ENCODE data around the gene LTB4R. TPM values are rescaled to one million over a fixed set of nuclear protein-coding genes. Genes with fewer than 3 reads are reported as not detected.

Gene LTB4R
- total RNA-seq, 4 donors from 2014 or later = 83.1 to 137 (median 117) TPM

DNA sequence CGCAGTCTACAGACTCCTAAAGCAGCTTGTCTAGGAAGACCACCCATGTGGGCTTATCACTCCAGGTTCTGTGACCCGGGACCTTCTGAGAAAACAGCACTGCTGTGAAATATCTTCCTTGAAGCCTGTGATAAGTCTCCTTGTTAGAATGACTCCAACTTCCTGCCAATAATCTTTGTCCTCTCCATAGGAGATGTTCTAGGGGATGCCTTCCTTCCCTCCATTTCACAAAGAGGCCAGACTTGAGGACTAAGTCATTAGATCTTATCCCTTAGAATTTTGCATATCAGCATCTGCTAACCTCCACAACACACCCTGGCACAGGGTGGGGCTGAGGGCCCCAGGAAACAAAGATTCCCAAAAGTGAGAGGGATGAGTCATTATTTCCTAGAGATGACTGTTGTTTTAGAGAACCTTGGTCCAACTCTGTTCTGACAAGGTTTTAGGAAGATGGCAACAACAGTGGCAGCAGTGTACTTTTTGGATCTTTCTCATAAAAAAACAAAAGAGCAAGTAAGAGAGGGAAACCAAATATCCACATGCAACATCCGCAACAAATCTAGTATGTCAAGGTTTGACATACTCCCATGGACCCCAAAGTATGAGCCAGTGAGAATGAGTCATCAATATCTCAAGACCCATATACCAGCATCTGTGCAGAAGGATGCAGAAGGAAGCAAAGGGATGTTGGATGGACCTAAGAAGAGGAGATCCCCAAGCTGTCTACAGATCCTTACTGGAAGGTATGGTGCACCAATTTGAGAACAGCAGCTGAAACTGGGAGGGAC lies 6.0 kb downstream of the LTB4R start:
- Histone ChIP-seq H3K36me3 (no peaks in the 10 kb centered on the region), H3K27me3 (no peaks in the 10 kb centered on the region), H3K4me1 (peaks cover 49% of the 10 kb centered on the region), H3K27ac (no peak overlapping the region), H3K9me3 (no peaks in the 10 kb centered on the region), H3K4me3 (no peak overlapping the region)
- TF ChIP-seq POLR2A (IDR thresholded peaks at IDR 0.05) = no peak
- TF ChIP-seq POLR2AphosphoS5 (IDR thresholded peaks at IDR 0.05) = no peak
- TF ChIP-seq EP300 (IDR thresholded peaks at IDR 0.05) = no peak
- TF ChIP-seq, protein P1, sequence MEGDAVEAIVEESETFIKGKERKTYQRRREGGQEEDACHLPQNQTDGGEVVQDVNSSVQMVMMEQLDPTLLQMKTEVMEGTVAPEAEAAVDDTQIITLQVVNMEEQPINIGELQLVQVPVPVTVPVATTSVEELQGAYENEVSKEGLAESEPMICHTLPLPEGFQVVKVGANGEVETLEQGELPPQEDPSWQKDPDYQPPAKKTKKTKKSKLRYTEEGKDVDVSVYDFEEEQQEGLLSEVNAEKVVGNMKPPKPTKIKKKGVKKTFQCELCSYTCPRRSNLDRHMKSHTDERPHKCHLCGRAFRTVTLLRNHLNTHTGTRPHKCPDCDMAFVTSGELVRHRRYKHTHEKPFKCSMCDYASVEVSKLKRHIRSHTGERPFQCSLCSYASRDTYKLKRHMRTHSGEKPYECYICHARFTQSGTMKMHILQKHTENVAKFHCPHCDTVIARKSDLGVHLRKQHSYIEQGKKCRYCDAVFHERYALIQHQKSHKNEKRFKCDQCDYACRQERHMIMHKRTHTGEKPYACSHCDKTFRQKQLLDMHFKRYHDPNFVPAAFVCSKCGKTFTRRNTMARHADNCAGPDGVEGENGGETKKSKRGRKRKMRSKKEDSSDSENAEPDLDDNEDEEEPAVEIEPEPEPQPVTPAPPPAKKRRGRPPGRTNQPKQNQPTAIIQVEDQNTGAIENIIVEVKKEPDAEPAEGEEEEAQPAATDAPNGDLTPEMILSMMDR (IDR thresholded peaks at IDR 0.05) = no peak
- 63% methylated on average over 3 of the region's 3 CpGs for WGBS
- DNase-seq (ENCODE audit: low spot score in 2 of 2) = no peak

DNA sequence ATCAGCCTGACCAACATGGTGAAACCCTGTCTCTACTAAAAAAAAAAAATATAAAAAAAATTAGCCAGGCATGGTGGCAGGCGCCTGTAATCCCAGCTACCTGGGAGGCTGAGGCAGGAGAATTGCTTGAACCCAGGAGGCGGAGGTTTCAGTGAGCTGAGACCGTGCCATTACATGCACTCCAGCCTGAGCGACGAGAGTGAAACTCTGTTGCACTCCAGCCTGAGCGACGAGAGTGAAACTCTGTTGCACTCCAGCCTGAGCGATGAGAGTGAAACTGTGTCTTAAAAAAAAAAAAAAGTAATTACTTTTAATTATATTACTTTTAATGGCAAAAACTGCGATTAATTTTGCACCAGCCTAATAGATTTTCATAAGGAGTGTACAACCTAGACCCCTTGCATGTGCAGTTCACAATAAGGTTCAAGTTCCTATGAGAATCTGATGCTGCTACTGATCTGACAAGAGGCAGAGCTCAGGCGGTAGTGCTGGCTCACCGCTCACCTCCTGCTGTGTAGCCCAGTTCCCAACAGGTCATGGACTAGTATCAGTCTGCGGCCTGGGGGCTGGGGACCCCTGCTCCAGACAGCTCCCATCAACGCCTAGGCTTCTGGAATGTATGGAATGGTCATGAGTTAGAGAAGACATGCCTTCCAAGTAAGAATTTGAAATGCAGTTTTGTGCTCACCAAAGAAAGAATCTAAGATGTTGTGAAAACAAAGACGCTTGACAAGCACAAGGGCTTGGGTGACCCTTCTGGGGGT lies 10.1 kb downstream of the LTB4R start:
- Histone ChIP-seq H3K27ac (no peak overlapping the region), H3K27me3 (no peaks in the 10 kb centered on the region), H3K4me3 (no peak overlapping the region), H3K36me3 (no peaks in the 10 kb centered on the region), H3K9me3 (no peaks in the 10 kb centered on the region), H3K4me1 (peaks cover 9% of the 10 kb centered on the region)
- TF ChIP-seq EP300 (IDR thresholded peaks at IDR 0.05) (no peak), POLR2AphosphoS5 (IDR thresholded peaks at IDR 0.05) (no peak), POLR2A (IDR thresholded peaks at IDR 0.05) (no peak)
- TF ChIP-seq, protein P1 (IDR thresholded peaks at IDR 0.05) = no peak
- no peak for DNase-seq (ENCODE audit: low spot score in 2 of 2)
- 93% methylated on average over 14 of the region's 14 CpGs for WGBS

DNA sequence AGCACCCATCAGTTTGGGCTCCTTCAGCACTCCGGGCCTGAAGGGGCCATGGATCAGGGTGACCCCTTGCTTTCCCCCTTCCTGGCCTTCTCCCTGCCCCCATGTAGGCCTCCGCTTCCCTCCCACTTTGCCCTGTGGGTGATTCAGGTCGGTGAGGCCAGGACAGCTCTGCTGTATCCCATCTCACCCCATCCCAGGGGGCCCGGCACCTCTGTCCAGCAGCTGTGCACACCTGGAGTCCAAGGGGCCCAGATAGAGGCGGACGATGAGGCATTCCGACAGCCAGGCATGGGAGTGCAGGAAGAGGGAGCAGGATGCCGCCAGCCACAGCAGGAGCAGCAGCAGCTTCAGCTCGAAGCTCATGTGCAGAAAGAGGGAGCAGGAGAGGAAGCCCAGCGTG lies 11.4 kb downstream of the LTB4R start:
- H3K27me3 ChIP-seq = no peaks in the 10 kb centered on the region
- 91% methylated on average over 10 of the region's 10 CpGs for WGBS
- no peaks in the 10 kb centered on the region for H3K4me1 ChIP-seq
- no peak for DNase-seq (ENCODE audit: low spot score in 2 of 2)
- no peaks in the 10 kb centered on the region for H3K9me3 ChIP-seq
- H3K4me3 ChIP-seq = no peak overlapping the region
- no peak for TF ChIP-seq POLR2A (IDR thresholded peaks at IDR 0.05)
- no peak for TF ChIP-seq POLR2AphosphoS5 (IDR thresholded peaks at IDR 0.05)
- TF ChIP-seq, protein P1 (IDR thresholded peaks at IDR 0.05) = no peak
- TF ChIP-seq EP300 (IDR thresholded peaks at IDR 0.05) = no peak
- H3K36me3 ChIP-seq = no peaks in the 10 kb centered on the region
- no peak overlapping the region for H3K27ac ChIP-seq

DNA sequence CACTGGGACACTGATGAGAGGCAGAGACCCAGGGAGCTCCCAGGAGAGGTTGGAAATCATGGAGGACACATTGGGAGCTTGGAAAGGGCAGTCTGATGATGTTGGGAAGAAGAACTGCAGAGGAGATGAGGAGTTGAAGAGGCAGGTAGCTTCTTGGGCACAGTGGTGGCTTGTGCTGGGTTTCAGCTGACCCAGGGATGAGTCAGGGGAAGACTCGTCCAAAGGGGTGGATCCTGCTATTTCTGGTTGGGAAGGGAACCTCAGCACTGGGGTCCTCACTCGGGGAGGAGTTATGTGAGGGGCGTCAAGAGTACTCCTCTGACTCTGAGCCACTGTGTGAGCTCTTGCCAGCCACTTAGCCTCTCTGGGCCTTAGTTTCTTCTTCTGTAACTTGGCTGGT lies 12.0 kb downstream of the LTB4R start:
- H3K27ac ChIP-seq = no peak overlapping the region
- no peaks in the 10 kb centered on the region for H3K27me3 ChIP-seq
- no peak overlapping the region for H3K4me3 ChIP-seq
- no peaks in the 10 kb centered on the region for H3K36me3 ChIP-seq
- 52% methylated on average over 3 of the region's 3 CpGs for WGBS
- H3K4me1 ChIP-seq = no peaks in the 10 kb centered on the region
- no peak for DNase-seq (ENCODE audit: low spot score in 2 of 2)
- no peaks in the 10 kb centered on the region for H3K9me3 ChIP-seq
- TF ChIP-seq POLR2AphosphoS5 (IDR thresholded peaks at IDR 0.05) (no peak), POLR2A (IDR thresholded peaks at IDR 0.05) (no peak)

DNA sequence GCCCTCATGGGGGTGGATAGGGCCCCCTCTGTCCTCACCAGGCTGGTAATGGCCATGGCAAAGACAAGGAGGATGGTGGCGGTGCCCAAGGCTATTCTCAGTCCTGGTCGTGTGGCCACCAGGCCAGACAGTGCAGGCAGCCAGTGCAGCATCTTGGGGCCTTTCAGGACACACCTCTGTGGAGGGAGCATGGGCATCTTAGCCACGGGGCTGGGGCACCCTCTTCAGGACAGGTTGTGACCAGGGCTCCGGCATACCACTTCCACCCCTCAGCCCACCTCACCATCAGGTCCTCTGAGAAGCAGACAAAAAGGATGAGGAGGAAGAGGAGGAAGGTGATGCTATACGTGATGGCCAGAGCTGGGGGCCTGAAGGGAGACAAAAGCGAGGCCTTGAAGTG lies 12.7 kb downstream of the LTB4R start:
- Histone ChIP-seq H3K27me3 (no peaks in the 10 kb centered on the region), H3K36me3 (no peaks in the 10 kb centered on the region), H3K9me3 (no peaks in the 10 kb centered on the region), H3K4me1 (peaks cover 2% of the 10 kb centered on the region), H3K4me3 (no peak overlapping the region), H3K27ac (no peak overlapping the region)
- WGBS = 76% methylated on average over 6 of the region's 6 CpGs
- no peak for TF ChIP-seq EP300 (IDR thresholded peaks at IDR 0.05)
- no peak for TF ChIP-seq POLR2A (IDR thresholded peaks at IDR 0.05)
- TF ChIP-seq POLR2AphosphoS5 (IDR thresholded peaks at IDR 0.05) = no peak
- TF ChIP-seq, protein P1 (IDR thresholded peaks at IDR 0.05) = no peak
- no peak for DNase-seq (ENCODE audit: low spot score in 2 of 2)
